Measurements from ENCODE around the gene CHI3L2.

The CHI3L2 gene

GRCh38 chr1:111221633-111222291 lies 5.8 kb upstream of the CHI3L2 start:
- DNase-seq = no peak

- DNase-seq = peak; percentile 47
Observed at GRCh38 chr1:111222308-111223125, 5.0 kb upstream of the CHI3L2 start.

- no peak for DNase-seq
Observed at GRCh38 chr1:111223126-111223685, 4.3 kb upstream of the CHI3L2 start.

GRCh38 chr1:111225091-111225490 lies 2.4 kb upstream of the CHI3L2 start:
- no peak for DNase-seq

- DNase-seq = no peak
Observed at GRCh38 chr1:111225717-111226400, 1.7 kb upstream of the CHI3L2 start.

GRCh38 chr1:111227851-111228747 lies 586 bp downstream of the CHI3L2 start:
- no peak for DNase-seq

- no peak for DNase-seq
Observed at GRCh38 chr1:111228748-111229126, 1.2 kb downstream of the CHI3L2 start.

GRCh38 chr1:111232134-111232533 lies 4.6 kb downstream of the CHI3L2 start:
- no peak for DNase-seq

GRCh38 chr1:111234258-111234657 lies 6.7 kb downstream of the CHI3L2 start:
- no peak for DNase-seq

GRCh38 chr1:111234866-111235265 lies 7.4 kb downstream of the CHI3L2 start:
- DNase-seq = no peak

- DNase-seq = no peak
Observed at GRCh38 chr1:111236379-111236778, 8.9 kb downstream of the CHI3L2 start.

- no peak for DNase-seq
Observed at GRCh38 chr1:111236806-111237205, 9.3 kb downstream of the CHI3L2 start.

- DNase-seq = no peak
Observed at GRCh38 chr1:111238056-111238795, 10.7 kb downstream of the CHI3L2 start.

- no peak for DNase-seq
Observed at GRCh38 chr1:111241797-111242196, 14.3 kb downstream of the CHI3L2 start.

- no peak for DNase-seq
Observed at GRCh38 chr1:111242805-111243523, 15.5 kb downstream of the CHI3L2 start.

- no peak for DNase-seq
Observed at GRCh38 chr1:111247125-111247838, 19.8 kb downstream of the CHI3L2 start.

GRCh38 chr1:111249960-111250359 lies 22.4 kb downstream of the CHI3L2 start:
- no peak for DNase-seq

- DNase-seq = no peak
Observed at GRCh38 chr1:111251570-111251969, 24.1 kb downstream of the CHI3L2 start.

GRCh38 chr1:111252786-111253185 lies 25.3 kb downstream of the CHI3L2 start:
- no peak for DNase-seq

GRCh38 chr1:111253876-111254275 lies 26.4 kb downstream of the CHI3L2 start:
- DNase-seq = no peak
